ENCODE results near the gene COL3A1.

COL3A1 gene

GRCh38 chr2:188976545-188977268 lies 2.5 kb downstream of the COL3A1 start:
- DNase-seq: no peak

- no peak for DNase-seq
Observed at GRCh38 chr2:188977317-188977716, 3.1 kb downstream of the COL3A1 start.

DNA sequence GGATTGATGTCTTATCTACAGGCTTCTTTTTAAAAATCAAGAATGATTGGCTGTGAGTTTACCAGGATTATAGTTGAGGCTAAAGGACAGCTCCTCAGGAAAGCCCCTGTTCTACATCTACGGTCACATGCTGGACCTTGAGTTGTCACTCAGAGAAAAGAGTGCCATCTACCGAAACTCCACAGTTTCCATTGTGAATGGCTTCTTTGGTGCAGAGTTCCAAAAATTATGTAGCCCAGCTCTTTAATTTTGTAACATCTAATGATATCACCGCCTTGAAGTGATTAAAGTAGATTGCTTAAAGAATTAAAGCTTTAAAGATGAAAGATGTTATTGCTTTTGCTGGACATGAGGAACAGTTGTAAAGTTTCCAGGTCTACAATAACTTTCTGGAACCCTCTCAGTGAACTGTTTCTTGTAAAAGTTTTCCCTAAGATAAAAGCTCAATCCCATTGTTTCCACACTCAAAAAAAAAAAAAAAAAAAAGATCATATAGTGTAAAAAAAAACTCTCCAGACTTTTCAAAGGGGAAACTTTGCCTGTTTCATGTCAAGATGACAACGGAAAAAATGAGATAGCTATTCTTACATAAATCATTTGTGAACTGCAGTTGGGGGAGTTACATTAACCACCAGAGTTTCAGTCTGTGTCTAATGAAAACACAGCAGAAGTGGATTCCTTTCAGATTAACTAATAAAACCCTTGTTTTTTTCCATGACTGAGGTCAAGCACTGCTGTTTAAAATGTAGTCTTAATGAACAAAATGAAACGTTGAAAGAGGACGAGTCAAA lies 4.3 kb downstream of the COL3A1 start:
- no peak for DNase-seq

GRCh38 chr2:188979187-188980114 lies 5.3 kb downstream of the COL3A1 start:
- DNase-seq: no peak

DNA sequence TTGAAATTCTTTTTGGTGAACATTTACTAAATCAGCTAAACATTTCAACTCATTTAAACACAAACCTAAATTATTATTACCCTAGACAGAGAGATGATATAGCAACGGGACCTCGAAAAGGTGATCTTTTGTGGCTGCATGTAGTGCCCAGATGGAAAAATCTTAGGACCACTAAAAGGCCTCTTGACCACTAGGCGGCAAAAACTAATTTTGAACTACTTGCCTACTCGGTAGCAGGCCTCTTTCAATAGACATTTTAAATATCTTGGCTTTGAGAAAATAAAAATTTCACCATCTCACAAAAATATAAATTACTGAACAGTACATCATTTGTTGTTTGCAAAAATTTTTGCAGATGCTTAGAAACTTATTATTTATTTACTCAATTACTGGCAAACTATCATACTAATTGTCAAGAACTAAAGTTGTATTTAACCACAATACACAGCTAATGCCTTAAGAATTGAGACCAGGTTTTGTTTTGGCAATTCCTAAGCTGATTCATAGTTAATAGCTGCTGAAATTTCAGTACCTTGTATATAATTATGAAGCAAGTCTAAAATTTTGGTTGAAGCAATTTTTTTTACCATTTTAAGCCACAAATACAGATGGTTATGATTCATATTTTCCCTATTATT lies 9.4 kb downstream of the COL3A1 start:
- DNase-seq: no peak

- no peak for DNase-seq
Observed at GRCh38 chr2:188984065-188984491, 9.9 kb downstream of the COL3A1 start.

DNA sequence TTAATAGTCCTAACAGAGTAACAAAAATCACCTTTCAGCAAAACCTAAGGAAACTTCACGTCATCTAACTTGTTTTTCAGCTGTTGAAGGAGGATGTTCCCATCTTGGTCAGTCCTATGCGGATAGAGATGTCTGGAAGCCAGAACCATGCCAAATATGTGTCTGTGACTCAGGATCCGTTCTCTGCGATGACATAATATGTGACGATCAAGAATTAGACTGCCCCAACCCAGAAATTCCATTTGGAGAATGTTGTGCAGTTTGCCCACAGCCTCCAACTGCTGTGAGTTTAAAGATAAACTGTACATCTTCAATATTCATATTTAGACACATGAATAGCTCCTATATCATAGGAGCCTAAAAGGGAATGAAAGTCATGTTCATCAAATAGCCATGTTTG lies 10.5 kb downstream of the COL3A1 start:
- no peak for DNase-seq

- DNase-seq: no peak
Observed at GRCh38 chr2:188986839-188987238, 12.7 kb downstream of the COL3A1 start.

DNA sequence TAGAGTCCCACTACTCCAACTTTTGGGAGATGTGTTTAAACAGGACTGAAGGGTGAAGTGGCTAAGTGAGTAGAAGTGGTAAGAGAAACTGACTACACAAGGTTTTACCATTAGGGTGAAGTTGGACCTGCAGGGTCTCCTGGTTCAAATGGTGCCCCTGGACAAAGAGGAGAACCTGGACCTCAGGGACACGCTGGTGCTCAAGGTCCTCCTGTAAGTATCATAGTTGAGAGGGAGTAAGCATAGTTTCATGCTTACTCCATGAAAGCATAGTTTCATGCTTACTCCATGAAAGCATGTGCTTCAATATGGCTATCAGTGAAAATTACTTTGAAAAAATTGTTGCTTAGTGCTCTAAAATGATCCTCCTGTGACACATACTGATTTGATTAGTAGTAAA lies 19.1 kb downstream of the COL3A1 start:
- no peak for DNase-seq

GRCh38 chr2:188997263-188997662 lies 23.1 kb downstream of the COL3A1 start:
- DNase-seq: no peak

DNA sequence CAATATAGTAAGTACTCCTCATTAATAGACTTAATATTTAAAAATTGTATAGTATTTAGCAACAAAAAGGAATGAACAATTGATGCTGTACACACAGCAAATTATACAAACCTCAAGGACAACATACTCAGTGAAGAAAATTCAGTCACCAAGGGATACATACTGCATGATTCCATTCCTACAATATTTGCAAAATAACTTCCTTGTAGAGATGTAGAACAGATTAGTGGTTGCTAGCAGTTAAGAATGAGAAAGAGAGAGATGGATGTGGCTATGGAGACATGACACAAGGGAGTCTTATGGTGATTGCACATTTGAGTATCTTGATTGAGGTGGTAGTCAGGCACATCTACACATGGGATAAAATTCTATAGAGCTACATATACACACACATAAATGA lies 26.0 kb downstream of the COL3A1 start:
- DNase-seq: no peak

- DNase-seq: no peak
Observed at GRCh38 chr2:189002079-189002478, 27.9 kb downstream of the COL3A1 start.

DNA sequence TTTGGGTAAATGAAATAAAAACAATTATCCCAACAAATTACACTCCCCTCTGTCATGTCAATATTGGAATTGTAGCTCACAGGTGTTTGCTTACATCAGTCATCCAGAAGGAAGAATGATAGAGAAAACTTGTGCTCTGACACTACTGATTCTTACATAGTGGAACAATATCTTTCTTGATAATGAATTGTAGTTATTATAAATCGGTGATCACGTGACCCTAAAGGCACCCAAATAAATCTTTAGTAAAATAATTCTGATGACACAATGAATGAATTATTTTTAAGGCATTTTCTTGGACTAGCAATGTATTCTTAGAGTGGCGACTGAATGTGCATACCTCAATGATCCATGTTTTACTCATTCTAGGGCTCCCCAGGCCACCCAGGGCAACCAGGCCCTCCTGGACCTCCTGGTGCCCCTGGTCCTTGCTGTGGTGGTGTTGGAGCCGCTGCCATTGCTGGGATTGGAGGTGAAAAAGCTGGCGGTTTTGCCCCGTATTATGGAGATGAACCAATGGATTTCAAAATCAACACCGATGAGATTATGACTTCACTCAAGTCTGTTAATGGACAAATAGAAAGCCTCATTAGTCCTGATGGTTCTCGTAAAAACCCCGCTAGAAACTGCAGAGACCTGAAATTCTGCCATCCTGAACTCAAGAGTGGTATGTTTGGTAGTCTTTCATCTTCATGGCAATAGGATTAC lies 34.5 kb downstream of the COL3A1 start:
- DNase-seq: no peak

GRCh38 chr2:189010536-189010935 lies 36.4 kb downstream of the COL3A1 start:
- no peak for DNase-seq

GRCh38 chr2:189012351-189012750 lies 38.2 kb downstream of the COL3A1 start:
- no peak for DNase-seq

GRCh38 chr2:189013031-189013430 lies 38.9 kb downstream of the COL3A1 start:
- DNase-seq: no peak

GRCh38 chr2:189013671-189014448 lies 39.7 kb downstream of the COL3A1 start:
- DNase-seq: no peak

GRCh38 chr2:189014449-189015138 lies 40.4 kb downstream of the COL3A1 start:
- no peak for DNase-seq

DNA sequence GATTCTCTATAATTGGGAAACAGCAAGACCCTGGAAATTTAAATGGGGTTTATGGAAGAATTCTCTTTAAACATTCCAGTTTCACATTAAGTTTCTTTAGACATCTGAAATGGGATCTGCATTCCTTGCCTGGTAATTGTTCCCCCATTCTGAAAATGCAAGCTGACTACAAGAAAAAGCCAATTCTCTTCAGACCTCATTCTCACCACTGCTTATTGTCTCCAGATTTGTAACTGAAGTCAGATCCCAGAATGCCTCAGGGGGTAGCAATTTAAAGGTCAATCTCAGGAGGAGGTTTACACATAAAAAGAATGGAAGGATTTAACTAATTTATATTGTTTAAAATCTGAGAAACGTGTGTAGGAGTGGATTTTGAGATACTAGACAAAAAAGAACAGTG lies 41.2 kb downstream of the COL3A1 start:
- DNase-seq: no peak

DNA sequence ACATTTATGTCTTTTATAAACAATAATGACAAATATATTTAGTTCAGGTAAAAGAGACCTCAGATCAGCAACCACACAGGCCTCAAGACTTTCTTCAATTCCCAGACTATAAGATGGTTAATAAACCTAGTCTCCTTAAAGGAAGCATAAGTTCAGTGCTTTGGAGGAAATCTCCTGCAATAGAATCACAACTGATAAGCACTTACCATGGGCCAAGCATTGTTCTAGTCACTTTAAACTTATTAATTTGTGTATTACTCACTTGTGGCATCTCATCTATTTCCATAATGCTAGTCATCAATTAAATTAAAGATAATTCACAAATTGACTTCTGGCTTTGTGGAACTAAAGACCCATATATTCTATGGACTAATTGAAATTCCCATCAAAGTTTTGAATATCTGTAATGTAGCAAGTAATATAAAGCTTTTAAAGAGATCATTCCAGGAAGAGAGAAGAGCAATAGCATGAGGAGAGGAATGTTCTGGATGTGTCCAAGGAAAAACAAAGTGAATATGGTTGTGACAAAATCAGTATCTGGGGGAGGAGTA lies 42.2 kb downstream of the COL3A1 start:
- DNase-seq: no peak
